Endothelial cell of umbilical vein (primary cell): ENCODE measurements around the gene BPGM. TPM values are rescaled to one million over a fixed set of nuclear protein-coding genes. Genes with fewer than 3 reads are reported as not detected.
A peak's percentile ranks its signal among the peaks of the same experiment; 100 is the strongest.

Source experiments
- BruUV-seq: library from RNA; stranded (reverse); fragments of 400-500 nt; replicated peaks from 2 replicates; lab custom pipeline; 2021; lab: Mats Ljungman, UMichigan
- CTCF ChIA-PET: fragments of 300-600, 350-600 bp; sonication (Branson Sonifier 250); formaldehyde crosslinking; loops from one replicate; lab custom pipeline; 2021; ENCODE audit warnings: antibody characterized with exemption, inconsistent platforms; lab: Charles Lee
- POLR2A ChIA-PET: fragments of 300-600, 350-600 bp; sonication (Branson Sonifier 250); formaldehyde crosslinking; loops from one replicate; lab custom pipeline; 2021; ENCODE audit warnings: antibody characterized with exemption, inconsistent platforms; lab: Charles Lee
- DNase-seq: peaks from one replicate; pipeline ENCODE4 v3.0.0-alpha.2; 2011; ENCODE audit warnings: low read depth, low spot score
- FAIRE-seq: peaks from 2 replicates; lab custom pipeline; 2011; peaks lifted over from hg19 to GRCh38; lab: Jason Lieb, UNC
- H2AFZ ChIP-seq: 2 replicates; pipeline ENCODE4 v1.6.0; 2012; ENCODE audit warnings: low read depth, low read length, control low read depth, inconsistent platforms
- H3K27ac ChIP-seq: 2 replicates; pipeline ENCODE4 v1.5.1; 2011; ENCODE audit warnings: low read depth, mild to moderate bottlenecking, control low read depth, low read length, moderate library complexity; ENCODE audit not compliant: insufficient read depth
- H3K27me3 ChIP-seq, 2 experiments: 2 replicates each; pipeline versions ENCODE4 v1.6.0 to v1.6.1; 2011; ENCODE audit warnings: low read length in 2 of 2, mixed read lengths in 1 of 2; ENCODE audit not compliant: control insufficient read depth in 2 of 2, insufficient read depth in 2 of 2
- H3K36me3 ChIP-seq, 2 experiments: 2 replicates in 1 of 2; 3 replicates in 1 of 2; pipeline ENCODE4 v1.5.1; 2011; ENCODE audit warnings: low read length in 2 of 2, mild to moderate bottlenecking in 1 of 2, moderate library complexity in 1 of 2; ENCODE audit not compliant: control insufficient read depth in 2 of 2, insufficient read depth in 2 of 2; ENCODE audit errors: extremely low read depth in 1 of 2
- H3K4me1 ChIP-seq: 3 replicates; pipeline ENCODE4 v1.5.1; 2011; ENCODE audit warnings: mild to moderate bottlenecking, low read length; ENCODE audit not compliant: control insufficient read depth, insufficient read depth; ENCODE audit errors: extremely low read depth
- H3K4me2 ChIP-seq: 2 replicates; pipeline ENCODE4 v1.6.1; 2011; ENCODE audit warnings: low read length, control low read depth, mixed read lengths; ENCODE audit not compliant: insufficient read depth
- H3K4me3 ChIP-seq, 3 experiments: fragments of 200-600 bp in 1 of 3; sonication (generic), shearing (Covaris generic) in 1 of 3; replicated peaks in 1 of 3; 2 replicates each; pipeline ENCODE4 v1.5.1; 2011 to 2016; ENCODE audit warnings: control low read depth in 3 of 3, low read length in 3 of 3, mild to moderate bottlenecking in 2 of 3, inconsistent platforms in 1 of 3, low read depth in 1 of 3, moderate library complexity in 1 of 3; ENCODE audit not compliant: insufficient read depth in 1 of 3
- H3K79me2 ChIP-seq: 2 replicates; pipeline ENCODE4 v1.6.0; 2012; ENCODE audit warnings: low read length, inconsistent platforms; ENCODE audit not compliant: control insufficient read depth, insufficient read depth
- H3K9ac ChIP-seq: replicated peaks from 2 replicates; pipeline ENCODE3; 2011; ENCODE audit warnings: low read length, control low read depth; ENCODE audit not compliant: insufficient read depth; ENCODE audit errors: extremely low read depth
- H3K9me1 ChIP-seq: replicated peaks from 3 replicates; pipeline ENCODE4 v1.6.0; 2011; ENCODE audit warnings: mild to moderate bottlenecking, low read length; ENCODE audit not compliant: control insufficient read depth, insufficient read depth; ENCODE audit errors: extremely low read depth
- H3K9me3 ChIP-seq: replicated peaks from 2 replicates; pipeline ENCODE4 v1.5.1; 2012; ENCODE audit warnings: low read length, inconsistent platforms; ENCODE audit not compliant: control insufficient read depth, insufficient read depth
- H4K20me1 ChIP-seq: replicated peaks from 2 replicates; pipeline ENCODE3; 2011; ENCODE audit warnings: mild to moderate bottlenecking, low read length; ENCODE audit not compliant: control insufficient read depth, insufficient read depth; ENCODE audit errors: extremely low read depth
- CTCF ChIP-seq, 2 donors: IDR thresholded peaks; 1 replicate in 1 of 2; 2 replicates in 1 of 2; pipeline ENCODE4 v1.5.1; 2011; ENCODE audit warnings: low read length in 2 of 2, mild to moderate bottlenecking in 2 of 2, moderate library complexity in 2 of 2, control low read depth in 1 of 2, inconsistent platforms in 1 of 2, low read depth in 1 of 2; ENCODE audit not compliant: insufficient read depth in 1 of 2; ENCODE audit errors: extremely low read depth in 1 of 2
- EZH2 ChIP-seq: IDR thresholded peaks from 2 replicates; pipeline ENCODE4 v1.6.1; 2012; ENCODE audit warnings: borderline replicate concordance, low read depth, mild to moderate bottlenecking, moderate library complexity, low read length, inconsistent platforms; ENCODE audit not compliant: severe bottlenecking
- FOS ChIP-seq: IDR thresholded peaks from 2 replicates; pipeline ENCODE4 v1.6.1; 2011; ENCODE audit warnings: mild to moderate bottlenecking, low read length, moderate library complexity, borderline replicate concordance; ENCODE audit not compliant: insufficient read depth
- GATA2 ChIP-seq: IDR thresholded peaks from 2 replicates; pipeline ENCODE4 v1.7.0; 2011; ENCODE audit warnings: low read depth, mild to moderate bottlenecking, moderate library complexity, mixed read lengths, low read length; ENCODE audit not compliant: insufficient read length, insufficient read depth
- JUN ChIP-seq: IDR thresholded peaks from 2 replicates; pipeline ENCODE4 v1.6.1; 2011; ENCODE audit warnings: borderline replicate concordance, low read depth; ENCODE audit not compliant: insufficient read length, insufficient read depth
- MYC ChIP-seq: IDR thresholded peaks from one replicate; pipeline ENCODE4 v1.6.1; 2011; ENCODE audit warnings: mild to moderate bottlenecking, low read depth, low read length
- POLR2A ChIP-seq: IDR thresholded peaks from 2 replicates; pipeline ENCODE4 v1.6.1; 2012; ENCODE audit warnings: low read depth, mild to moderate bottlenecking, control low read depth, low read length
- POLR2AphosphoS5 ChIP-seq: IDR thresholded peaks from 2 replicates; pipeline ENCODE4 v1.6.1; 2012; ENCODE audit warnings: low read depth, mild to moderate bottlenecking, control low read depth, low read length, moderate library complexity; ENCODE audit not compliant: insufficient read depth
- dilution Hi-C: fragments of 300-500 bp; cut with MboI; formaldehyde crosslinking; loops from one replicate; pipeline ENCODE4 v1.15.0; 2019; ENCODE audit warnings: low sequenced_read_pairs; ENCODE audit not compliant: extremely low pct_ligation_motif_present
- intact Hi-C: fragments of 100-400 bp; cut with micrococcal nuclease; formaldehyde crosslinking; loops from one replicate; pipeline ENCODE4 v1.10.0; 2022
- polyA plus RNA-seq, 4 experiments: library from polyadenylated mRNA; depleted of rRNA in 3 of 4; stranded (reverse) in 3 of 4; unstranded in 1 of 4; fragments of >200 nt; gene quantifications; 2 replicates each; pipeline versions ENCODE4 v1.2.1 to v1.2.3, GENCODE V29; 2011 to 2012; ENCODE audit warnings: missing spikeins in 1 of 4
- total RNA-seq: library from RNA; stranded (reverse); gene quantifications from 2 replicates; pipeline ENCODE4 v1.2.3, GENCODE V29; 2021
- TF ChIP-seq, protein P1 (sequence below): IDR thresholded peaks from 2 replicates; pipeline ENCODE4 v1.6.1; 2011; ENCODE audit not compliant: insufficient read depth, insufficient read length

The BPGM gene
- total and polyA plus RNA-seq, 2 donors (not counting 3 experiments of a cell fraction or from before 2014, with no cell fraction given): 24.2 to 28.3 TPM

DNA sequence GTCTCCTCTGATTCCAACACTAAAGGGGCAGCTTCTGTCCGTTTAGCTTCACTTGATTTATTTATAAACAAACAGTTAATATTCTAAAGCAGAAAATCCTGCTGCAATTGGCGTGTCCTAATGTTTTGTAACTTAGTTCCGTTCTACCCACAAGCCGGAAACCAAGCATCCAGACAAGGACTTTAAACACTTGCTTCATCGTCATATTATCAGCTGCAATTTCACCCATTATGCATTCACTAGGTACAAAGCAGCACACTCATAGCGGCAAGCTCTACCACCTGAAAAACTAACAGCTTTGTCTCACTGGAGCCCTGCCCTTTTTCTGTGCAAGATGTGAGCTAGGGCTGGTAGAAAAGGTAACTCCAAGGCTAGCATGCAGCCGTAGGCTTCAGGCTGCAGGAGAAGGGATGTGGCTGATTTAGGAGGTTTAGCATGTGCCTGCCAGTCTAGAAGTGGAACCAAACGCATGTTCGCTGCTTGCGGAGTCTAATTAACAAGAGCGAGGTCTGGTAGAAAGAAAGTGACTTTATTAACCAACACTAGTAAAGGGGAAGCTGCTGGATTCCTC lies 43.7 kb upstream of the BPGM start:
- H3K9ac ChIP-seq: no peak overlapping the region
- H3K4me3 ChIP-seq: no peak overlapping the region
- H4K20me1 ChIP-seq: no peaks in the 10 kb centered on the region
- H3K4me2 ChIP-seq: no peak overlapping the region
- H3K9me1 ChIP-seq: no peaks in the 10 kb centered on the region
- no peaks in the 10 kb centered on the region for H3K79me2 ChIP-seq
- DNase-seq: no peak
- intact Hi-C loops: no loop called here
- FAIRE-seq: no peak
- CTCF ChIA-PET: interaction anchor here (1.1 to 2.1 kb wide), 7 partner anchors 9 to 170 kb away, joined by 3 to 14 read pairs (median 5); no protein-coding TSS in a partner anchor
- no peak overlapping the region for H3K27ac ChIP-seq
- no peaks in the 10 kb centered on the region for H3K36me3 ChIP-seq
- POLR2A ChIA-PET: no interaction called here
- no peaks in the 10 kb centered on the region for H3K27me3 ChIP-seq
- dilution Hi-C loops: no loop called here
- H3K9me3 ChIP-seq: no peaks in the 10 kb centered on the region
- no peak for TF ChIP-seq CTCF (IDR thresholded peaks at IDR 0.05; ENCODE audit: extremely low read depth in 1 of 2, insufficient read depth in 1 of 2, low read depth in 1 of 2, low read length in 2 of 2)
- no peak for TF ChIP-seq JUN
- TF ChIP-seq EZH2: no peak
- no peak for TF ChIP-seq GATA2
- TF ChIP-seq, protein P1, sequence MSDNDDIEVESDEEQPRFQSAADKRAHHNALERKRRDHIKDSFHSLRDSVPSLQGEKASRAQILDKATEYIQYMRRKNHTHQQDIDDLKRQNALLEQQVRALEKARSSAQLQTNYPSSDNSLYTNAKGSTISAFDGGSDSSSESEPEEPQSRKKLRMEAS: no peak
- TF ChIP-seq FOS: no peak
- no peak for TF ChIP-seq MYC
- TF ChIP-seq POLR2AphosphoS5: no peak
- no peak for TF ChIP-seq POLR2A
- peak overlapping the region; percentile 4 for H2AFZ ChIP-seq
- H3K4me1 ChIP-seq: peaks cover 10% of the 10 kb centered on the region
- no TSS peak for BruUV-seq
